Uterus (tissue), 4 donors: ENCODE results near the gene C21orf58. TPM values are rescaled to one million over a fixed set of nuclear protein-coding genes. Genes with fewer than 3 reads are reported as not detected.

Experiments
- DNase-seq, 2 donors: peaks; one replicate each; pipeline ENCODE4 v3.0.0-alpha.2; 2019 to 2020
- H3K27ac ChIP-seq, 2 donors: fragments of 200-600 bp; sonication (generic); 1 replicate in 1 of 2; 2 replicates in 1 of 2; pipeline ENCODE4 v1.5.1; 2016 to 2018
- H3K27me3 ChIP-seq, 2 donors: fragments of 200-600 bp; sonication (generic); one replicate each; pipeline ENCODE4 v1.5.1; 2018 to 2019; ENCODE audit warnings: control low read depth in 1 of 2
- H3K36me3 ChIP-seq, 2 donors: fragments of 200-600 bp; sonication (generic); one replicate each; pipeline ENCODE4 v1.5.1; 2019; ENCODE audit warnings: control low read depth in 1 of 2
- H3K4me1 ChIP-seq, 2 donors: fragments of 200-600 bp; sonication (generic); one replicate each; pipeline ENCODE4 v1.5.1; 2018 to 2019; ENCODE audit warnings: control low read depth in 1 of 2
- H3K4me3 ChIP-seq, 2 donors: fragments of 200-600 bp; sonication (generic); 1 replicate in 1 of 2; 2 replicates in 1 of 2; pipeline ENCODE4 v1.5.1; 2018 to 2019; ENCODE audit warnings: mild to moderate bottlenecking in 1 of 2
- H3K9me3 ChIP-seq, 2 donors: fragments of 200-600 bp; sonication (generic); one replicate each; pipeline ENCODE4 v1.5.1; 2019; ENCODE audit warnings: control low read depth in 1 of 2
- POLR2A ChIP-seq, 2 donors: fragments of 450-650 bp; IDR thresholded peaks; one replicate each; pipeline ENCODE4 v1.6.1; 2016; ENCODE audit warnings: antibody characterized with exemption in 2 of 2, mild to moderate bottlenecking in 1 of 2, moderate library complexity in 1 of 2
- intact Hi-C: fragments of 100-400 bp; cut with DNase I; formaldehyde crosslinking; loops from one replicate; pipeline ENCODE4 v1.15.1; 2023; ENCODE audit warnings: low total_unique reads
- total RNA-seq, 4 donors: library from RNA; depleted of rRNA in 3 of 4; stranded (reverse); fragments of >200 nt in 3 of 4; gene quantifications; one replicate each; pipeline versions ENCODE4 v1.1.0 to v1.2.4, GENCODE V29; 2014 to 2023
- TF ChIP-seq, protein P1 (sequence below), 4 experiments: fragments of 200-600 bp in 2 of 4; fragments of 450-650 bp in 2 of 4; sonication (generic) in 2 of 4; IDR thresholded peaks; one replicate each; pipeline ENCODE4 v1.5.1; 2016 to 2019; ENCODE audit warnings: antibody characterized with exemption in 4 of 4, mild to moderate bottlenecking in 2 of 4, moderate library complexity in 1 of 4
- donor health status: DM: yes; HTN: yes; CAD: no.

C21orf58 gene
- total RNA-seq, 4 donors from 2014 or later = 0.88 to 9.4 (median 5.6) TPM

- DNase-seq = no peak
- TF ChIP-seq, protein P1, sequence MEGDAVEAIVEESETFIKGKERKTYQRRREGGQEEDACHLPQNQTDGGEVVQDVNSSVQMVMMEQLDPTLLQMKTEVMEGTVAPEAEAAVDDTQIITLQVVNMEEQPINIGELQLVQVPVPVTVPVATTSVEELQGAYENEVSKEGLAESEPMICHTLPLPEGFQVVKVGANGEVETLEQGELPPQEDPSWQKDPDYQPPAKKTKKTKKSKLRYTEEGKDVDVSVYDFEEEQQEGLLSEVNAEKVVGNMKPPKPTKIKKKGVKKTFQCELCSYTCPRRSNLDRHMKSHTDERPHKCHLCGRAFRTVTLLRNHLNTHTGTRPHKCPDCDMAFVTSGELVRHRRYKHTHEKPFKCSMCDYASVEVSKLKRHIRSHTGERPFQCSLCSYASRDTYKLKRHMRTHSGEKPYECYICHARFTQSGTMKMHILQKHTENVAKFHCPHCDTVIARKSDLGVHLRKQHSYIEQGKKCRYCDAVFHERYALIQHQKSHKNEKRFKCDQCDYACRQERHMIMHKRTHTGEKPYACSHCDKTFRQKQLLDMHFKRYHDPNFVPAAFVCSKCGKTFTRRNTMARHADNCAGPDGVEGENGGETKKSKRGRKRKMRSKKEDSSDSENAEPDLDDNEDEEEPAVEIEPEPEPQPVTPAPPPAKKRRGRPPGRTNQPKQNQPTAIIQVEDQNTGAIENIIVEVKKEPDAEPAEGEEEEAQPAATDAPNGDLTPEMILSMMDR (IDR thresholded peaks at IDR 0.05) = no peak
- no peak for TF ChIP-seq POLR2A (IDR thresholded peaks at IDR 0.05)
- Histone ChIP-seq H3K27me3 (no peaks in the 10 kb centered on the region), H3K9me3 (no peaks in the 10 kb centered on the region), H3K4me3 (no peak overlapping the region), H3K4me1 (no peaks in the 10 kb centered on the region), H3K36me3 (no peaks in the 10 kb centered on the region), H3K27ac (no peak overlapping the region)
- intact Hi-C loops = no loop called here
Measured at GRCh38 chr21:46362946-46363345, 39.3 kb upstream of the C21orf58 start.

- Histone ChIP-seq H3K27me3 (no peaks in the 10 kb centered on the region), H3K9me3 (no peaks in the 10 kb centered on the region), H3K4me1 (no peaks in the 10 kb centered on the region), H3K4me3 (no peak overlapping the region), H3K36me3 (no peaks in the 10 kb centered on the region), H3K27ac (no peak overlapping the region)
- DNase-seq = no peak
- intact Hi-C loops = no loop called here
- TF ChIP-seq POLR2A (IDR thresholded peaks at IDR 0.05) = no peak
Measured at GRCh38 chr21:46361935-46362334, 38.3 kb upstream of the C21orf58 start.

DNA sequence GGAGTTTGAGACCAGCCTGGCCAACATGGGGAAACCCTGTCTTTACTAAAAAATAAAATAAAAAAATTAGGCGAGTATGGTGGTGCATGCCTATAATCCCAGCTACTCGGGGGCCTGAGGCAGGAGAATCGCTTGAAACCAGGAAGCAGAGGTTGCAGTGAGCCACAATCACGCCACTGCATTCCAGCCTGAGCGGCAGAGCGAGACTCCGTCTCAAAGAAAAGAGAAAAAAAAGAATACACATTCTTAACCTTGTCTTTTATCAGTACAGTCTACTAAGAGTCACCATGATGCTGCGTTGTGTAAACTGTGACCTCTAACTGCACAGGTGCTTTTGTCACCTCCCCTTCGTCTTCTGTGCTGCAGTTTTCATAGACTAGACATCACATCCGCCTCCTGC, 37.5 kb upstream of the C21orf58 start:
- H3K27me3 ChIP-seq = no peaks in the 10 kb centered on the region
- no peaks in the 10 kb centered on the region for H3K9me3 ChIP-seq
- DNase-seq = no peak
- H3K36me3 ChIP-seq = no peaks in the 10 kb centered on the region
- H3K4me3 ChIP-seq = no peak overlapping the region
- intact Hi-C loops = no loop called here
- H3K4me1 ChIP-seq = no peaks in the 10 kb centered on the region
- TF ChIP-seq, protein P1 (IDR thresholded peaks at IDR 0.05) = no peak
- H3K27ac ChIP-seq = no peak overlapping the region

- no peak for TF ChIP-seq POLR2A (IDR thresholded peaks at IDR 0.05)
- TF ChIP-seq, protein P1 (IDR thresholded peaks at IDR 0.05) = no peak
- Histone ChIP-seq H3K4me1 (no peaks in the 10 kb centered on the region), H3K27ac (no peak overlapping the region), H3K4me3 (no peak overlapping the region), H3K27me3 (no peaks in the 10 kb centered on the region), H3K36me3 (no peaks in the 10 kb centered on the region), H3K9me3 (no peaks in the 10 kb centered on the region)
- intact Hi-C loops = no loop called here
- no peak for DNase-seq
Measured at GRCh38 chr21:46357684-46358425, 34.2 kb upstream of the C21orf58 start.

- H3K36me3 ChIP-seq = no peaks in the 10 kb centered on the region
- no peak for DNase-seq
Measured at GRCh38 chr21:46357335-46357604, 33.6 kb upstream of the C21orf58 start.

More at GRCh38 chr21:46357335-46357604, 33.6 kb upstream of the C21orf58 start:
- TF ChIP-seq, protein P1 (IDR thresholded peaks at IDR 0.05) = no peak
- TF ChIP-seq POLR2A (IDR thresholded peaks at IDR 0.05) = no peak
- intact Hi-C loops = no loop called here
- Histone ChIP-seq H3K4me3 (no peak overlapping the region), H3K27ac (no peak overlapping the region), H3K27me3 (no peaks in the 10 kb centered on the region), H3K4me1 (no peaks in the 10 kb centered on the region), H3K9me3 (no peaks in the 10 kb centered on the region)
